OCI-LY1 (cell line): Measurements from ENCODE around the gene COBL.

ENCODE experiments used
- H2AFZ ChIP-seq: fragments of 200-600 bp; sonication (generic), shearing (Covaris generic); 2 replicates; pipeline ENCODE4 v1.6.0; 2014; ENCODE audit warnings: antibody characterized with exemption, mild to moderate bottlenecking, low read length
- H3F3A ChIP-seq: fragments of 200-600 bp; sonication (generic), shearing (Covaris generic); 2 replicates; pipeline ENCODE4 v1.6.0; 2014; ENCODE audit warnings: mild to moderate bottlenecking, antibody characterized with exemption, low read length, moderate library complexity; ENCODE audit not compliant: insufficient read depth
- H3K27ac ChIP-seq: fragments of 200-600 bp; sonication (generic); 2 replicates; pipeline ENCODE4 v1.5.1; 2014; ENCODE audit warnings: low read length, mixed run types, mild to moderate bottlenecking, low read depth; ENCODE audit not compliant: poor library complexity, severe bottlenecking
- H3K27me3 ChIP-seq: fragments of 200-600 bp; sonication (generic); 2 replicates; pipeline ENCODE4 v1.6.0; 2014; ENCODE audit warnings: antibody characterized with exemption, mild to moderate bottlenecking, low read length, moderate library complexity; ENCODE audit not compliant: insufficient read depth
- H3K36me3 ChIP-seq: fragments of 200-600 bp; sonication (generic); 2 replicates; pipeline ENCODE4 v1.6.1; 2014; ENCODE audit warnings: mild to moderate bottlenecking, antibody characterized with exemption, low read length, moderate library complexity, mixed read lengths; ENCODE audit not compliant: insufficient read depth
- H3K4me1 ChIP-seq: fragments of 200-600 bp; sonication (generic); 2 replicates; pipeline ENCODE4 v1.5.1; 2014; ENCODE audit warnings: mild to moderate bottlenecking, low read length, moderate library complexity; ENCODE audit not compliant: insufficient read depth, severe bottlenecking
- H3K4me2 ChIP-seq: fragments of 200-600 bp; sonication (generic), shearing (Covaris generic); 2 replicates; pipeline ENCODE4 v1.6.1; 2014; ENCODE audit warnings: low read length
- H3K4me3 ChIP-seq: fragments of 200-600 bp; sonication (generic); 2 replicates; pipeline ENCODE4 v1.5.1; 2014; ENCODE audit warnings: low read length, low read depth, mild to moderate bottlenecking, mixed read lengths; ENCODE audit not compliant: poor library complexity, severe bottlenecking
- H3K79me2 ChIP-seq: fragments of 200-600 bp; shearing (Covaris generic); 2 replicates; pipeline ENCODE4 v1.6.1; 2016; ENCODE audit warnings: mixed run types, low read length, mixed read lengths; ENCODE audit not compliant: insufficient read depth
- H3K9ac ChIP-seq: fragments of 200-600 bp; sonication (generic), shearing (Covaris generic); 2 replicates; pipeline ENCODE4 v1.6.1; 2014; ENCODE audit warnings: mild to moderate bottlenecking, low read length, mixed read lengths
- H3K9me2 ChIP-seq: fragments of 200-600 bp; sonication (generic), shearing (Covaris generic); 2 replicates; pipeline ENCODE4 v1.6.1; 2014; ENCODE audit warnings: low read depth, mild to moderate bottlenecking, low read length, mixed read lengths
- H3K9me3 ChIP-seq: fragments of 200-600 bp; shearing (Covaris generic); 2 replicates; pipeline ENCODE4 v1.6.1; 2014; ENCODE audit warnings: low read length, mixed read lengths
- H4K20me1 ChIP-seq: fragments of 200-600 bp; sonication (generic), shearing (Covaris generic); 2 replicates; pipeline ENCODE4 v1.6.0; 2016; ENCODE audit warnings: mild to moderate bottlenecking, low read length; ENCODE audit not compliant: insufficient read depth
- CTCF ChIP-seq: fragments of 200-600 bp; sonication (generic), shearing (Covaris generic); IDR thresholded peaks from 2 replicates; pipeline ENCODE4 v1.5.1; 2017; ENCODE audit warnings: mild to moderate bottlenecking, antibody characterized with exemption, low read length, moderate library complexity, mixed read lengths
- EZH2 ChIP-seq: fragments of 200-600 bp; sonication (generic), shearing (Covaris generic); IDR thresholded peaks from 2 replicates; pipeline ENCODE4 v1.8.0; 2017; ENCODE audit warnings: borderline replicate concordance, mixed run types, mild to moderate bottlenecking, antibody characterized with exemption, low read length, moderate library complexity, mixed read lengths

Gene COBL

GRCh38 chr7:51242007-51242691 is 74.5 kb downstream of the COBL start:
- TF ChIP-seq EZH2 = no peak
- H3K4me2 ChIP-seq = no peak overlapping the region

GRCh38 chr7:51240868-51241267 is 75.7 kb downstream of the COBL start:
- H3F3A ChIP-seq = no peaks in the 10 kb centered on the region
- no peak overlapping the region for H3K27ac ChIP-seq
- H3K9me2 ChIP-seq = no peaks in the 10 kb centered on the region
- no peaks in the 10 kb centered on the region for H3K9me3 ChIP-seq
- H3K9ac ChIP-seq = no peak overlapping the region
- no peak overlapping the region for H3K4me2 ChIP-seq
- no peak for TF ChIP-seq EZH2
- TF ChIP-seq CTCF = no peak
- no peaks in the 10 kb centered on the region for H3K4me1 ChIP-seq
- H3K27me3 ChIP-seq = no peaks in the 10 kb centered on the region
- no peak overlapping the region for H3K4me3 ChIP-seq
- no peaks in the 10 kb centered on the region for H4K20me1 ChIP-seq
- H2AFZ ChIP-seq = no peak overlapping the region
- no peaks in the 10 kb centered on the region for H3K79me2 ChIP-seq
- H3K36me3 ChIP-seq = no peaks in the 10 kb centered on the region

More at GRCh38 chr7:51242007-51242691, 74.5 kb downstream of the COBL start:
- Histone ChIP-seq H3K9ac (no peak overlapping the region), H3K27me3 (no peaks in the 10 kb centered on the region), H3K27ac (no peak overlapping the region), H2AFZ (no peak overlapping the region), H3K36me3 (no peaks in the 10 kb centered on the region), H3K4me1 (no peaks in the 10 kb centered on the region), H3K4me3 (no peak overlapping the region), H3F3A (no peaks in the 10 kb centered on the region), H4K20me1 (no peaks in the 10 kb centered on the region), H3K9me2 (no peaks in the 10 kb centered on the region), H3K9me3 (no peaks in the 10 kb centered on the region), H3K79me2 (no peaks in the 10 kb centered on the region)

- H3K79me2 ChIP-seq = no peaks in the 10 kb centered on the region
- no peaks in the 10 kb centered on the region for H3K36me3 ChIP-seq
- H3K27me3 ChIP-seq = no peaks in the 10 kb centered on the region
- H3K4me2 ChIP-seq = no peak overlapping the region
- no peak overlapping the region for H2AFZ ChIP-seq
- no peaks in the 10 kb centered on the region for H4K20me1 ChIP-seq
- no peaks in the 10 kb centered on the region for H3F3A ChIP-seq
- no peak overlapping the region for H3K9ac ChIP-seq
- no peaks in the 10 kb centered on the region for H3K9me3 ChIP-seq
- H3K9me2 ChIP-seq = no peaks in the 10 kb centered on the region
- H3K4me3 ChIP-seq = no peak overlapping the region
- no peaks in the 10 kb centered on the region for H3K4me1 ChIP-seq
- H3K27ac ChIP-seq = no peak overlapping the region
- no peak for TF ChIP-seq CTCF
- TF ChIP-seq EZH2 = no peak
Observed at GRCh38 chr7:51239691-51240090, 76.9 kb downstream of the COBL start.

GRCh38 chr7:51238981-51239495 is 77.6 kb downstream of the COBL start:
- Histone ChIP-seq H3K27ac (no peak overlapping the region), H2AFZ (no peak overlapping the region), H3K9me3 (no peaks in the 10 kb centered on the region), H3K4me3 (no peak overlapping the region), H3K36me3 (no peaks in the 10 kb centered on the region), H3K4me2 (no peak overlapping the region), H3K27me3 (no peaks in the 10 kb centered on the region), H4K20me1 (no peaks in the 10 kb centered on the region), H3K9ac (no peak overlapping the region), H3K79me2 (no peaks in the 10 kb centered on the region), H3K4me1 (no peaks in the 10 kb centered on the region), H3F3A (no peaks in the 10 kb centered on the region), H3K9me2 (no peaks in the 10 kb centered on the region)
- TF ChIP-seq CTCF (no peak), EZH2 (no peak)
